ENCODE measurements around the gene SEC31B. TPM values are rescaled to one million over a fixed set of nuclear protein-coding genes. Genes with fewer than 3 reads are reported as not detected.

The SEC31B gene
- total RNA-seq, 1 donor from 2014 or later = 2.9 TPM

GRCh38 chr10:100438674-100439315 lies 80.9 kb downstream of the SEC31B start:
- H3K4me3 ChIP-seq (ENCODE audit: low read depth, low read length) = no peak overlapping the region
- TF ChIP-seq CTCF (conservative IDR thresholded peaks at IDR 0.05; ENCODE audit: low read depth, low read length) = no peak
- no peak for DNase-seq (ENCODE audit: low read depth)

Other genes starting within 250 kb of the SEC31B start
- 34.7 and 38.4 TPM in 2 replicates for gene BLOC1S2, start 233.2 kb downstream of the SEC31B start, total RNA-seq
- gene PKD2L1, start 189.6 kb downstream of the SEC31B start, total RNA-seq = not detected in 2 replicates
- 113 and 303 TPM in 2 replicates for gene SCD, start 172.6 kb downstream of the SEC31B start, total RNA-seq
- gene WNT8B, start 56.9 kb downstream of the SEC31B start, total RNA-seq = not detected in 2 replicates
- 217 and 269 TPM in 2 replicates for gene NDUFB8, start 10.0 kb upstream of the SEC31B start, total RNA-seq
- 6.1 and 7.0 TPM in 2 replicates for gene HIF1AN, start 16.1 kb upstream of the SEC31B start, total RNA-seq
- gene PAX2, start 225.7 kb upstream of the SEC31B start, total RNA-seq = 7.5 and 20.2 TPM in 2 replicates

Measured in epithelial cell of proximal tubule (primary cell).